ENCODE measurements around the gene CREBL2. TPM values are rescaled to one million over a fixed set of nuclear protein-coding genes. Genes with fewer than 3 reads are reported as not detected.

The CREBL2 gene
- total RNA-seq, 2 experiments from 2014 or later = 3.4 to 4.3 TPM

GRCh38 chr12:12620730-12621315 is 9.1 kb downstream of the CREBL2 start:
- Histone ChIP-seq H2AFZ (ENCODE audit: low read length) (no peak overlapping the region), H3K4me1 (ENCODE audit: insufficient read depth, low read length, poor library complexity, severe bottlenecking) (no peaks in the 10 kb centered on the region), H3K4me2 (ENCODE audit: low read length) (no peak overlapping the region), H4K20me1 (ENCODE audit: insufficient read depth, low read length) (no peaks in the 10 kb centered on the region), H3K79me2 (ENCODE audit: insufficient read depth, low read depth, low read length) (no peaks in the 10 kb centered on the region), H3K9me2 (ENCODE audit: insufficient read depth, low read length) (no peaks in the 10 kb centered on the region), H3K36me3 (ENCODE audit: insufficient read depth, low read length) (no peaks in the 10 kb centered on the region), H3K27ac (ENCODE audit: low read depth, low read length, poor library complexity, severe bottlenecking) (no peak overlapping the region), H3K4me3 (ENCODE audit: low read depth, low read length, poor library complexity, severe bottlenecking) (no peak overlapping the region), H3K9me3 (ENCODE audit: low read length) (no peaks in the 10 kb centered on the region)
- TF ChIP-seq CTCF (conservative IDR thresholded peaks at IDR 0.05; ENCODE audit: low read length) = no peak
- no TSS peak for BruUV-seq (replicated peaks)
- DNase-seq (ENCODE audit: low spot score) = no peak
- ChIA-PET CTCF (ENCODE audit: unreplicated experiment) (no interaction called here), POLR2A (interaction anchor here (0.7 kb wide), 1 partner anchor 21 kb away, joined by 4 read pairs; no protein-coding TSS in a partner anchor)
- intact Hi-C loops (cut with micrococcal nuclease; ENCODE audit: unreplicated experiment) = no loop called here

- CTCF ChIA-PET (ENCODE audit: unreplicated experiment) = no interaction called here
- Histone ChIP-seq H3K9me2 (ENCODE audit: insufficient read depth, low read length) (no peaks in the 10 kb centered on the region), H3K4me3 (ENCODE audit: low read depth, low read length, poor library complexity, severe bottlenecking) (no peak overlapping the region), H3K36me3 (ENCODE audit: insufficient read depth, low read length) (no peaks in the 10 kb centered on the region), H3K4me1 (ENCODE audit: insufficient read depth, low read length, poor library complexity, severe bottlenecking) (no peaks in the 10 kb centered on the region), H3K27ac (ENCODE audit: low read depth, low read length, poor library complexity, severe bottlenecking) (no peak overlapping the region), H3K4me2 (ENCODE audit: low read length) (no peak overlapping the region), H2AFZ (ENCODE audit: low read length) (no peak overlapping the region), H3K9me3 (ENCODE audit: low read length) (no peaks in the 10 kb centered on the region), H3K79me2 (ENCODE audit: insufficient read depth, low read depth, low read length) (no peaks in the 10 kb centered on the region), H4K20me1 (ENCODE audit: insufficient read depth, low read length) (no peaks in the 10 kb centered on the region)
- no TSS peak for BruUV-seq (replicated peaks)
- TF ChIP-seq EZH2phosphoT487 (IDR thresholded peaks at IDR 0.05; ENCODE audit: borderline replicate concordance, low read depth, low read length) (no peak), CTCF (conservative IDR thresholded peaks at IDR 0.05; ENCODE audit: low read length) (no peak)
- POLR2A ChIA-PET = interaction anchor here (0.6 kb wide), 1 partner anchor 82 kb away, joined by 3 read pairs; no protein-coding TSS in a partner anchor
- no peak for DNase-seq (ENCODE audit: low spot score)
- intact Hi-C loops (cut with micrococcal nuclease; ENCODE audit: unreplicated experiment) = no loop called here
Observed at GRCh38 chr12:12622418-12622817, 10.7 kb downstream of the CREBL2 start.

GRCh38 chr12:12624498-12624992 is 12.9 kb downstream of the CREBL2 start:
- Histone ChIP-seq H2AFZ (ENCODE audit: low read length) (no peak overlapping the region), H3K4me1 (ENCODE audit: insufficient read depth, low read length, poor library complexity, severe bottlenecking) (no peaks in the 10 kb centered on the region), H4K20me1 (ENCODE audit: insufficient read depth, low read length) (no peaks in the 10 kb centered on the region), H3K4me3 (ENCODE audit: low read depth, low read length, poor library complexity, severe bottlenecking) (no peak overlapping the region), H3K36me3 (ENCODE audit: insufficient read depth, low read length) (no peaks in the 10 kb centered on the region), H3K4me2 (ENCODE audit: low read length) (no peak overlapping the region), H3K79me2 (ENCODE audit: insufficient read depth, low read depth, low read length) (no peaks in the 10 kb centered on the region), H3K27ac (ENCODE audit: low read depth, low read length, poor library complexity, severe bottlenecking) (no peak overlapping the region), H3K9me2 (ENCODE audit: insufficient read depth, low read length) (no peaks in the 10 kb centered on the region), H3K9me3 (ENCODE audit: low read length) (no peaks in the 10 kb centered on the region)
- ChIA-PET POLR2A (no interaction called here), CTCF (ENCODE audit: unreplicated experiment) (no interaction called here)
- no peak for DNase-seq (ENCODE audit: low spot score)
- BruUV-seq (replicated peaks) = no TSS peak
- intact Hi-C loops (cut with micrococcal nuclease; ENCODE audit: unreplicated experiment) = no loop called here
- TF ChIP-seq CTCF (conservative IDR thresholded peaks at IDR 0.05; ENCODE audit: low read length) (no peak), EZH2phosphoT487 (IDR thresholded peaks at IDR 0.05; ENCODE audit: borderline replicate concordance, low read depth, low read length) (no peak)

Measured in OCI-LY7 (cell line).